Measurements from ENCODE around the gene ANP32B. TPM values are rescaled to one million over a fixed set of nuclear protein-coding genes. Genes with fewer than 3 reads are reported as not detected.
A peak's percentile ranks its signal among the peaks of the same experiment; 100 is the strongest.

ANP32B gene
- total RNA-seq, 1 donor from 2014 or later = 220 TPM

DNA sequence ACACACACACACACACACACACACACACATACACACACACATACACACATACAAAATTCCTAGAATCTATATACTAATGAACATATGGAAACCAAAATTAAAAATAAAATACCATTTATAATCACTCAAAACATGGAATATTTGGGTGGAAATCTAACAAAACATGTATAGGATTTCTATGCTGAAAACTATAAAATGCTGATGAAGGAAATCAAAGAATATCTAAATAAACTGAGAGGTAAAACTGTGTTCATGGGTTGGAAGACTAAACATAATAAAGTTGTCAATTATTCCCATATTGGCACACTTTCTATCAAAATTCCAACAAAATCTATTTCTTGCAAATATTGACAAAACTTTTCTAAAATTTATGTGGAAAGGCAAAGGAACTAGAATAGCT, 48.0 kb downstream of the ANP32B start:
- Mint-ChIP-seq H3K4me3 (no peak overlapping the region), H3K9me3 (no peaks in the 10 kb centered on the region), H3K4me1 (no peaks in the 10 kb centered on the region), H3K27me3 (ENCODE audit: low read depth) (peaks cover 64% of the 10 kb centered on the region), H3K27ac (ENCODE audit: unreplicated experiment) (no peak overlapping the region), H3K36me3 (ENCODE audit: low read depth) (peaks cover 2% of the 10 kb centered on the region)
- no peak for DNase-seq (ENCODE audit: low read depth, low spot score)
- TF ChIP-seq, protein P1, sequence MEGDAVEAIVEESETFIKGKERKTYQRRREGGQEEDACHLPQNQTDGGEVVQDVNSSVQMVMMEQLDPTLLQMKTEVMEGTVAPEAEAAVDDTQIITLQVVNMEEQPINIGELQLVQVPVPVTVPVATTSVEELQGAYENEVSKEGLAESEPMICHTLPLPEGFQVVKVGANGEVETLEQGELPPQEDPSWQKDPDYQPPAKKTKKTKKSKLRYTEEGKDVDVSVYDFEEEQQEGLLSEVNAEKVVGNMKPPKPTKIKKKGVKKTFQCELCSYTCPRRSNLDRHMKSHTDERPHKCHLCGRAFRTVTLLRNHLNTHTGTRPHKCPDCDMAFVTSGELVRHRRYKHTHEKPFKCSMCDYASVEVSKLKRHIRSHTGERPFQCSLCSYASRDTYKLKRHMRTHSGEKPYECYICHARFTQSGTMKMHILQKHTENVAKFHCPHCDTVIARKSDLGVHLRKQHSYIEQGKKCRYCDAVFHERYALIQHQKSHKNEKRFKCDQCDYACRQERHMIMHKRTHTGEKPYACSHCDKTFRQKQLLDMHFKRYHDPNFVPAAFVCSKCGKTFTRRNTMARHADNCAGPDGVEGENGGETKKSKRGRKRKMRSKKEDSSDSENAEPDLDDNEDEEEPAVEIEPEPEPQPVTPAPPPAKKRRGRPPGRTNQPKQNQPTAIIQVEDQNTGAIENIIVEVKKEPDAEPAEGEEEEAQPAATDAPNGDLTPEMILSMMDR (conservative IDR thresholded peaks at IDR 0.05) = no peak

DNA sequence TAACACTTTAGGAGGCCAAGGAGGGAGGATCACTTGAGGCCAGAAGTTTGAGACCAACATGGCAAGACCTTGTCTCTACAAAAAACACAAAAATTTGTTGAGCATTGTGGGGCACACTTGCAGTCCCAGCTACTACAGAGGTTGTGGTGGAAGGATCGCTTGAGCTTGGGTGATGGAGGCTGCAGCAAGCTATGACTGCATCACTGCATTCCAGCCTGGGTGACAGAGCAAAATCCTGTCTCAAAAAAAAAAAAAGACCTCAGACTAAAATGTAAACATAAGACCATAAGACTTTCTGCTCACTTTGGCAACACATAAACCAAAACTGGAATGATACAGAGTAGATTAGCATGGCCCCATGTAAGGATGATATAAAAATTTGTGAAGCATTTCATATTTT, 48.8 kb downstream of the ANP32B start:
- DNase-seq (ENCODE audit: low read depth, low spot score) = no peak
- Mint-ChIP-seq H3K36me3 (ENCODE audit: low read depth) (no peaks in the 10 kb centered on the region), H3K27me3 (ENCODE audit: low read depth) (peaks cover 63% of the 10 kb centered on the region), H3K9me3 (no peaks in the 10 kb centered on the region), H3K4me3 (no peak overlapping the region), H3K4me1 (no peaks in the 10 kb centered on the region), H3K27ac (ENCODE audit: unreplicated experiment) (no peak overlapping the region)
- TF ChIP-seq, protein P1 (conservative IDR thresholded peaks at IDR 0.05) = no peak

DNA sequence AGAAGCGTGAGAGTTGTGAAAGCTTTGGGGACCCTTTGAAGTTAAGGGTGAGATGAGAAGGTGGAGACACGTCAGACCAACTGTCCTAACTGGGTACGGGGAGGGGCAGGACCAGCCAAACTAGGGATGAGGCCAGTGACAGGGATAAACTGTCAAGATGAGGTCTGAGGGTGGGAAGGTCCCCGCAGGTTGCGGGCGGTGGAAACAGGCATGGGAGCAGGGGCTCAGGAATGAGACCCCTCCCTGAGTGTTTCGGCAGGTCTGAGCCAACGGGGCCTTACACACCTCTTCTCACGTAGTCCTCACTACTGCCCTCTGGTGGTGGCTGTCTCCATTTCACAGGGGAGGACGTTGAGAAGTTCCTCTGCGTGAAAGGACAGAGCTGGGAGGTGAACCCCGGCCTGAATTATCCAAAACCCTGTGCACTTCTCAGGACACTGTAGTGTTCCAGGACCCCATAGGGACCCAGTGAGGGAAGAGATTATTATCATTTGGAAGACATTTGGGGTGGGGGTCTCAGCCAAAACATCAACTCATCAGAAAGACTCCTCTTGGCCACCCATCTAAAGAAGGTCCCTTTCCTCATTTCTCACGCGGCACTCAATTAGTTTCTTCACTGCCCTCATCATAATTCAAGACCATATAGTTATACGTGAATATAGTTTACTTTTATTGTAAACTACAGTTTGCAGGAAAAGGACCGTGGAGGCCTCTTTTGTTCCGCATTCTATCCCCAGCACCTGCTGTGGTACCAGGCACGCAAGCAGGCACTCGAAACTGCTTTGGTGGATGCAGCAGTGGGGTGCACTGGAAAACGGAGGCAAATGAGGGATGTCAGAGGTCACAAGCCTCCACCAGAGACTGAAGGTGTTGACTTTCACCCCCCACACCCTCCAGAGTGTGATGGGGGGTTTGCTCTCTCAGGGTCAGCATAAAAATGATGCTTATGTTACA, 51.7 kb downstream of the ANP32B start:
- Mint-ChIP-seq H3K9me3 (no peaks in the 10 kb centered on the region), H3K4me1 (no peaks in the 10 kb centered on the region), H3K36me3 (ENCODE audit: low read depth) (no peaks in the 10 kb centered on the region), H3K4me3 (no peak overlapping the region), H3K27ac (ENCODE audit: unreplicated experiment) (no peak overlapping the region), H3K27me3 (ENCODE audit: low read depth) (peaks cover 73% of the 10 kb centered on the region)
- TF ChIP-seq, protein P1 (conservative IDR thresholded peaks at IDR 0.05) = peak; percentile 81
- peak; percentile 90 for DNase-seq (ENCODE audit: low read depth, low spot score)

DNA sequence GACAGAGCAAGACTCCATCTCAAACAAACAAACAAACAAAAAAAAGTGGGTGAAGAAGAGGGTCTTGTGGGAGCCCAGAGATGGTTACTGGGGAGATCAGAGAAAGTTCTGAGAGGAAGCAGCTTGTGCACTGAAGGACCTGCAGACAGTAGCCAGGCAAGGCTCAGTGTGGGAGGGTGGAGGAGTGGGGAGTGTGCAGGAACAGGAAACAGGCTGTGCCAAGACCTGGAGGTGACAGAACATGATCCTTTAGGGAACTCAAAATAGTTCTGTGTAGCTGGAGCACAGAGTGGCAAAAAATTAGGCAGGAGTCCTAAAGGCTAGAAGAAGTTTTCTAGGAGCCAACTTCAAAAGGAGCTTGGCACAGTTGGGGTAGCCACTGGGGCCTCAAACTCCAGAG, 54.2 kb downstream of the ANP32B start:
- TF ChIP-seq, protein P1 (conservative IDR thresholded peaks at IDR 0.05) = no peak
- no peak overlapping the region for H3K27ac Mint-ChIP-seq (ENCODE audit: unreplicated experiment)
- no peaks in the 10 kb centered on the region for H3K9me3 Mint-ChIP-seq
- peaks cover 66% of the 10 kb centered on the region for H3K27me3 Mint-ChIP-seq (ENCODE audit: low read depth)
- H3K36me3 Mint-ChIP-seq (ENCODE audit: low read depth) = no peaks in the 10 kb centered on the region
- no peak for DNase-seq (ENCODE audit: low read depth, low spot score)
- no peak overlapping the region for H3K4me3 Mint-ChIP-seq
- no peaks in the 10 kb centered on the region for H3K4me1 Mint-ChIP-seq

DNA sequence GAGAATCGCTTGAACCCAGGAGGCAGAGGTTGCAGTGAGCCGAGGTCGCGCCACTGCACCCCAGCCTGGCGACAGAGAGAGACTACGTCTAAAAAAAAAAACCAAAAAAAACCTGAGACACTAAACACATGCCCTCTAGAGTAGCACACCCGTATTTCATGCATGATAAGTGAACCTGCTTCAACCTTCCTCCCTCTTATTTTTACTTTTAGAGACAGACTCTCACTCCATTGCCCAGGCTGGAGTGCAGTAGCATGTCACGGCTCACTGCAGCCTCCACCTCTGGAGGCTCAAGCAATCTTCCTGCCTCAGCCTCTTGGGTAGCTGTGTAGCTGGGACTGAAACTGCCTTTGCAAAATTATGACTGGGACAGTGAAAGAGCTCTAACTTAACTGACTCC, 55.8 kb downstream of the ANP32B start:
- no peak overlapping the region for H3K4me3 Mint-ChIP-seq
- no peak for DNase-seq (ENCODE audit: low read depth, low spot score)
- H3K27ac Mint-ChIP-seq (ENCODE audit: unreplicated experiment) = no peak overlapping the region
- no peaks in the 10 kb centered on the region for H3K36me3 Mint-ChIP-seq (ENCODE audit: low read depth)
- no peaks in the 10 kb centered on the region for H3K4me1 Mint-ChIP-seq
- TF ChIP-seq, protein P1 (conservative IDR thresholded peaks at IDR 0.05) = no peak
- H3K27me3 Mint-ChIP-seq (ENCODE audit: low read depth) = peaks cover 56% of the 10 kb centered on the region
- no peaks in the 10 kb centered on the region for H3K9me3 Mint-ChIP-seq
